Fibroblast of lung (primary cell): Measurements from ENCODE around the gene DNAJB13.
A peak's percentile ranks its signal among the peaks of the same experiment; 100 is the strongest.

Experiments
- EZH2 ChIP-seq: IDR thresholded peaks from 2 replicates; pipeline ENCODE4 v1.5.1; 2012; ENCODE audit warnings: low read length, control low read depth, mild to moderate bottlenecking; ENCODE audit errors: missing control alignments
- TF ChIP-seq, protein P1 (sequence below), 2 donors: IDR thresholded peaks in 1 of 2; conservative IDR thresholded peaks in 1 of 2; 1 replicate in 1 of 2; 2 replicates in 1 of 2; pipeline ENCODE4 v1.5.1; 2011 to 2012; ENCODE audit warnings: low read length in 2 of 2, control low read depth in 1 of 2, inconsistent platforms in 1 of 2, low read depth in 1 of 2, mild to moderate bottlenecking in 1 of 2

GRCh38 chr11:73931039-73931645 is 19.7 kb upstream of the DNAJB13 start:
- TF ChIP-seq, protein P1, sequence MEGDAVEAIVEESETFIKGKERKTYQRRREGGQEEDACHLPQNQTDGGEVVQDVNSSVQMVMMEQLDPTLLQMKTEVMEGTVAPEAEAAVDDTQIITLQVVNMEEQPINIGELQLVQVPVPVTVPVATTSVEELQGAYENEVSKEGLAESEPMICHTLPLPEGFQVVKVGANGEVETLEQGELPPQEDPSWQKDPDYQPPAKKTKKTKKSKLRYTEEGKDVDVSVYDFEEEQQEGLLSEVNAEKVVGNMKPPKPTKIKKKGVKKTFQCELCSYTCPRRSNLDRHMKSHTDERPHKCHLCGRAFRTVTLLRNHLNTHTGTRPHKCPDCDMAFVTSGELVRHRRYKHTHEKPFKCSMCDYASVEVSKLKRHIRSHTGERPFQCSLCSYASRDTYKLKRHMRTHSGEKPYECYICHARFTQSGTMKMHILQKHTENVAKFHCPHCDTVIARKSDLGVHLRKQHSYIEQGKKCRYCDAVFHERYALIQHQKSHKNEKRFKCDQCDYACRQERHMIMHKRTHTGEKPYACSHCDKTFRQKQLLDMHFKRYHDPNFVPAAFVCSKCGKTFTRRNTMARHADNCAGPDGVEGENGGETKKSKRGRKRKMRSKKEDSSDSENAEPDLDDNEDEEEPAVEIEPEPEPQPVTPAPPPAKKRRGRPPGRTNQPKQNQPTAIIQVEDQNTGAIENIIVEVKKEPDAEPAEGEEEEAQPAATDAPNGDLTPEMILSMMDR (conservative IDR thresholded peaks at IDR 0.05 in 1 of 2, IDR thresholded peaks at IDR 0.05 in 1 of 2; ENCODE audit: low read depth in 1 of 2, low read length in 2 of 2): peak; percentile 39 to 51
- TF ChIP-seq EZH2: no peak
